HepG2 (cell line): ENCODE results near the gene IRS1. TPM values are rescaled to one million over a fixed set of nuclear protein-coding genes. Genes with fewer than 3 reads are reported as not detected.

Experiments
- EED ChIP-seq: sonication (generic); formaldehyde crosslinking; IDR thresholded peaks from 2 replicates; pipeline ENCODE4 v1.5.0; 2020; ENCODE audit warnings: mild to moderate bottlenecking, missing genetic modification reagents
- MBNL3 ChIP-seq: fragments of 250-450 bp; sonication (Bioruptor Pico); conservative IDR thresholded peaks from 2 replicates; pipeline ENCODE4 v1.8.0; 2022; ENCODE audit warnings: mild to moderate bottlenecking, inconsistent platforms
- MTA3 ChIP-seq: sonication (generic); formaldehyde crosslinking; IDR thresholded peaks from 2 replicates; pipeline ENCODE4 v1.4.0; 2020; ENCODE audit warnings: missing genetic modification reagents
- RFXAP ChIP-seq: sonication (generic); formaldehyde crosslinking; IDR thresholded peaks from 2 replicates; pipeline ENCODE4 v1.4.0; 2020; ENCODE audit warnings: missing genetic modification reagents, borderline replicate concordance
- SSRP1 ChIP-seq: IDR thresholded peaks from 2 replicates; pipeline ENCODE4 v1.6.1; 2016; ENCODE audit warnings: control low read depth
- ZNF143 ChIP-seq: sonication (generic); formaldehyde crosslinking; IDR thresholded peaks from 2 replicates; pipeline ENCODE4 v1.4.0; 2020; ENCODE audit warnings: missing genetic modification reagents
- ZNF30 ChIP-seq: sonication (generic); formaldehyde crosslinking; IDR thresholded peaks from 2 replicates; pipeline ENCODE4 v1.5.0; 2020; ENCODE audit warnings: mild to moderate bottlenecking, missing genetic modification reagents
- ZNF331 ChIP-seq: sonication (generic); formaldehyde crosslinking; IDR thresholded peaks from 2 replicates; pipeline ENCODE4 v1.4.0; 2020; ENCODE audit warnings: missing genetic modification reagents
- ZNF614 ChIP-seq: IDR thresholded peaks from 2 replicates; pipeline ENCODE4 v1.6.1; 2018; ENCODE audit warnings: missing biosample characterization, missing genetic modification reagents, inconsistent platforms, borderline replicate concordance
- ZNF674 ChIP-seq: sonication (generic); formaldehyde crosslinking; IDR thresholded peaks from 2 replicates; pipeline ENCODE4 v1.5.0; 2020; ENCODE audit warnings: low read depth, mild to moderate bottlenecking, missing genetic modification reagents
- polyA plus RNA-seq, 8 experiments: library from polyadenylated mRNA; depleted of rRNA in 3 of 8; stranded (reverse) in 7 of 8; unstranded in 1 of 8; fragments of >200 nt; fragmentation: Illumina TruSeq in 4 of 8; extraction: Trizol in 4 of 8; gene quantifications; 2 replicates each; pipeline versions ENCODE4 v1.2.1 to v1.2.3, GENCODE V29; 2011 to 2016; ENCODE audit warnings: low read depth in 4 of 8, missing spikeins in 1 of 8, mixed read lengths in 1 of 8; ENCODE audit not compliant: insufficient read depth in 1 of 8
- total RNA-seq, 5 experiments: library from RNA; depleted of rRNA; stranded (reverse); fragments of >200 nt; fragmentation: Illumina TruSeq; extraction: Trizol; gene quantifications; 2 replicates each; pipeline ENCODE4 v1.2.3, GENCODE V29; 2016; ENCODE audit warnings: low read depth in 1 of 5
- TF ChIP-seq, protein P1 (sequence below): IDR thresholded peaks from 2 replicates; pipeline ENCODE4 v1.6.1; 2016; ENCODE audit warnings: missing biosample characterization, missing genetic modification reagents, low read depth
- TF ChIP-seq, protein P2 (sequence below): IDR thresholded peaks from 2 replicates; pipeline ENCODE4 v1.4.0; 2020; ENCODE audit warnings: mild to moderate bottlenecking, missing genetic modification reagents
- TF ChIP-seq, protein P3 (sequence below): sonication (generic); formaldehyde crosslinking; IDR thresholded peaks from 2 replicates; pipeline ENCODE4 v1.4.0; 2020; ENCODE audit warnings: missing genetic modification reagents
- TF ChIP-seq, protein P4 (sequence below): sonication (generic); formaldehyde crosslinking; IDR thresholded peaks from 2 replicates; pipeline ENCODE4 v1.4.0; 2020; ENCODE audit warnings: mild to moderate bottlenecking, missing genetic modification reagents
- TF ChIP-seq, protein P5 (sequence below), 2 experiments: fragments of 450-650 bp in 1 of 2; sonication (generic) in 1 of 2; formaldehyde crosslinking; IDR thresholded peaks; 2 replicates each; pipeline versions ENCODE4 v1.5.0 to v1.8.0; 2020 to 2022; ENCODE audit warnings: mild to moderate bottlenecking in 1 of 2, missing genetic modification reagents in 1 of 2
- TF ChIP-seq, protein P6 (sequence below): sonication (generic); formaldehyde crosslinking; IDR thresholded peaks from 2 replicates; pipeline ENCODE4 v1.5.1; 2020; ENCODE audit warnings: missing genetic modification reagents, mild to moderate bottlenecking, borderline replicate concordance

The IRS1 gene
- total and polyA plus RNA-seq, 2 of the 13 experiments (the other 11 are each of a cell fraction or from before 2014, with no cell fraction given) = 8.7 to 9.0 TPM

GRCh38 chr2:226733189-226733858, 66.3 kb downstream of the IRS1 start (continued):
- TF ChIP-seq, protein P1, sequence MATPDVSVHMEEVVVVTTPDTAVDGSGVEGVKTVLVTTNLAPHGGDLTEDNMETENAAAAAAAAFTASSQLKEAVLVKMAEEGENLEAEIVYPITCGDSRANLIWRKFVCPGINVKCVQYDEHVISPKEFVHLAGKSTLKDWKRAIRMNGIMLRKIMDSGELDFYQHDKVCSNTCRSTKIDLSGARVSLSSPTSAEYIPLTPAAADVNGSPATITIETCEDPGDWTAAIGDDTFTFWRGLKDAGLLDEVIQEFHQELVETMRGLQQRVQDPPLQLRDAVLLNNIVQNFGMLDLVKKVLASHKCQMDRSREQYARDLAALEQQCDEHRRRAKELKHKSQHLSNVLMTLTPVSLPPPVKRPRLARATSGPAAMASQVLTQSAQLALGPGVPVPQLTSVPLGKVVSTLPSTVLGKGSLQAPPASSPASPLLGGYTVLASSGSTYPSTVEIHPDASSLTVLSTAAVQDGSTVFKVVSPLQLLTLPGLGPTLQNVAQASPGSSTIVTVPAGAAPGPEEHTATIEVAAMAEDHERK (CRISPR knock-in tag) = no peak
- TF ChIP-seq MTA3 (CRISPR knock-in tag) = no peak
- no peak for TF ChIP-seq ZNF143 (CRISPR knock-in tag)
- TF ChIP-seq, protein P2, sequence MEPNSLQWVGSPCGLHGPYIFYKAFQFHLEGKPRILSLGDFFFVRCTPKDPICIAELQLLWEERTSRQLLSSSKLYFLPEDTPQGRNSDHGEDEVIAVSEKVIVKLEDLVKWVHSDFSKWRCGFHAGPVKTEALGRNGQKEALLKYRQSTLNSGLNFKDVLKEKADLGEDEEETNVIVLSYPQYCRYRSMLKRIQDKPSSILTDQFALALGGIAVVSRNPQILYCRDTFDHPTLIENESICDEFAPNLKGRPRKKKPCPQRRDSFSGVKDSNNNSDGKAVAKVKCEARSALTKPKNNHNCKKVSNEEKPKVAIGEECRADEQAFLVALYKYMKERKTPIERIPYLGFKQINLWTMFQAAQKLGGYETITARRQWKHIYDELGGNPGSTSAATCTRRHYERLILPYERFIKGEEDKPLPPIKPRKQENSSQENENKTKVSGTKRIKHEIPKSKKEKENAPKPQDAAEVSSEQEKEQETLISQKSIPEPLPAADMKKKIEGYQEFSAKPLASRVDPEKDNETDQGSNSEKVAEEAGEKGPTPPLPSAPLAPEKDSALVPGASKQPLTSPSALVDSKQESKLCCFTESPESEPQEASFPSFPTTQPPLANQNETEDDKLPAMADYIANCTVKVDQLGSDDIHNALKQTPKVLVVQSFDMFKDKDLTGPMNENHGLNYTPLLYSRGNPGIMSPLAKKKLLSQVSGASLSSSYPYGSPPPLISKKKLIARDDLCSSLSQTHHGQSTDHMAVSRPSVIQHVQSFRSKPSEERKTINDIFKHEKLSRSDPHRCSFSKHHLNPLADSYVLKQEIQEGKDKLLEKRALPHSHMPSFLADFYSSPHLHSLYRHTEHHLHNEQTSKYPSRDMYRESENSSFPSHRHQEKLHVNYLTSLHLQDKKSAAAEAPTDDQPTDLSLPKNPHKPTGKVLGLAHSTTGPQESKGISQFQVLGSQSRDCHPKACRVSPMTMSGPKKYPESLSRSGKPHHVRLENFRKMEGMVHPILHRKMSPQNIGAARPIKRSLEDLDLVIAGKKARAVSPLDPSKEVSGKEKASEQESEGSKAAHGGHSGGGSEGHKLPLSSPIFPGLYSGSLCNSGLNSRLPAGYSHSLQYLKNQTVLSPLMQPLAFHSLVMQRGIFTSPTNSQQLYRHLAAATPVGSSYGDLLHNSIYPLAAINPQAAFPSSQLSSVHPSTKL (CRISPR knock-in tag) = peak; percentile 99
- TF ChIP-seq SSRP1 (CRISPR knock-in tag) = no peak
- no peak for TF ChIP-seq ZNF674 (CRISPR knock-in tag)
- 0 out of 2 replicates have a peak, but pooled peaks have one; percentile 16 for TF ChIP-seq MBNL3 (CRISPR knock-in tag)
- TF ChIP-seq, protein P3, sequence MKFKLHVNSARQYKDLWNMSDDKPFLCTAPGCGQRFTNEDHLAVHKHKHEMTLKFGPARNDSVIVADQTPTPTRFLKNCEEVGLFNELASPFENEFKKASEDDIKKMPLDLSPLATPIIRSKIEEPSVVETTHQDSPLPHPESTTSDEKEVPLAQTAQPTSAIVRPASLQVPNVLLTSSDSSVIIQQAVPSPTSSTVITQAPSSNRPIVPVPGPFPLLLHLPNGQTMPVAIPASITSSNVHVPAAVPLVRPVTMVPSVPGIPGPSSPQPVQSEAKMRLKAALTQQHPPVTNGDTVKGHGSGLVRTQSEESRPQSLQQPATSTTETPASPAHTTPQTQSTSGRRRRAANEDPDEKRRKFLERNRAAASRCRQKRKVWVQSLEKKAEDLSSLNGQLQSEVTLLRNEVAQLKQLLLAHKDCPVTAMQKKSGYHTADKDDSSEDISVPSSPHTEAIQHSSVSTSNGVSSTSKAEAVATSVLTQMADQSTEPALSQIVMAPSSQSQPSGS (CRISPR knock-in tag) = peak; percentile 83
- TF ChIP-seq, protein P4, sequence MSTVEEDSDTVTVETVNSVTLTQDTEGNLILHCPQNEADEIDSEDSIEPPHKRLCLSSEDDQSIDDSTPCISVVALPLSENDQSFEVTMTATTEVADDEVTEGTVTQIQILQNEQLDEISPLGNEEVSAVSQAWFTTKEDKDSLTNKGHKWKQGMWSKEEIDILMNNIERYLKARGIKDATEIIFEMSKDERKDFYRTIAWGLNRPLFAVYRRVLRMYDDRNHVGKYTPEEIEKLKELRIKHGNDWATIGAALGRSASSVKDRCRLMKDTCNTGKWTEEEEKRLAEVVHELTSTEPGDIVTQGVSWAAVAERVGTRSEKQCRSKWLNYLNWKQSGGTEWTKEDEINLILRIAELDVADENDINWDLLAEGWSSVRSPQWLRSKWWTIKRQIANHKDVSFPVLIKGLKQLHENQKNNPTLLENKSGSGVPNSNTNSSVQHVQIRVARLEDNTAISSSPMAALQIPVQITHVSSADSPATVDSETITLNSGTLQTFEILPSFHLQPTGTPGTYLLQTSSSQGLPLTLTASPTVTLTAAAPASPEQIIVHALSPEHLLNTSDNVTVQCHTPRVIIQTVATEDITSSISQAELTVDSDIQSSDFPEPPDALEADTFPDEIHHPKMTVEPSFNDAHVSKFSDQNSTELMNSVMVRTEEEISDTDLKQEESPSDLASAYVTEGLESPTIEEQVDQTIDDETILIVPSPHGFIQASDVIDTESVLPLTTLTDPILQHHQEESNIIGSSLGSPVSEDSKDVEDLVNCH (CRISPR knock-in tag) = no peak
- peak; percentile 84; the same call in 1 of the 2 replicates for TF ChIP-seq ZNF614 (CRISPR knock-in tag)
- TF ChIP-seq, protein P5, sequence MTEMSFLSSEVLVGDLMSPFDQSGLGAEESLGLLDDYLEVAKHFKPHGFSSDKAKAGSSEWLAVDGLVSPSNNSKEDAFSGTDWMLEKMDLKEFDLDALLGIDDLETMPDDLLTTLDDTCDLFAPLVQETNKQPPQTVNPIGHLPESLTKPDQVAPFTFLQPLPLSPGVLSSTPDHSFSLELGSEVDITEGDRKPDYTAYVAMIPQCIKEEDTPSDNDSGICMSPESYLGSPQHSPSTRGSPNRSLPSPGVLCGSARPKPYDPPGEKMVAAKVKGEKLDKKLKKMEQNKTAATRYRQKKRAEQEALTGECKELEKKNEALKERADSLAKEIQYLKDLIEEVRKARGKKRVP (CRISPR knock-in tag; IDR thresholded peaks at IDR 0.05) = peak in 1 of 2 experiments; percentile 88; a peak in 2 of 4 replicates
- TF ChIP-seq EED (CRISPR knock-in tag) = no peak
- TF ChIP-seq, protein P6, sequence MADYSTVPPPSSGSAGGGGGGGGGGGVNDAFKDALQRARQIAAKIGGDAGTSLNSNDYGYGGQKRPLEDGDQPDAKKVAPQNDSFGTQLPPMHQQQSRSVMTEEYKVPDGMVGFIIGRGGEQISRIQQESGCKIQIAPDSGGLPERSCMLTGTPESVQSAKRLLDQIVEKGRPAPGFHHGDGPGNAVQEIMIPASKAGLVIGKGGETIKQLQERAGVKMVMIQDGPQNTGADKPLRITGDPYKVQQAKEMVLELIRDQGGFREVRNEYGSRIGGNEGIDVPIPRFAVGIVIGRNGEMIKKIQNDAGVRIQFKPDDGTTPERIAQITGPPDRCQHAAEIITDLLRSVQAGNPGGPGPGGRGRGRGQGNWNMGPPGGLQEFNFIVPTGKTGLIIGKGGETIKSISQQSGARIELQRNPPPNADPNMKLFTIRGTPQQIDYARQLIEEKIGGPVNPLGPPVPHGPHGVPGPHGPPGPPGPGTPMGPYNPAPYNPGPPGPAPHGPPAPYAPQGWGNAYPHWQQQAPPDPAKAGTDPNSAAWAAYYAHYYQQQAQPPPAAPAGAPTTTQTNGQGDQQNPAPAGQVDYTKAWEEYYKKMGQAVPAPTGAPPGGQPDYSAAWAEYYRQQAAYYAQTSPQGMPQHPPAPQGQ = no peak
- TF ChIP-seq ZNF331 = peak; percentile 86
- TF ChIP-seq ZNF30 (CRISPR knock-in tag) = no peak
- no peak; the same call in 1 of the 2 replicates for TF ChIP-seq RFXAP
